Right lobe of liver (tissue), 4 donors: ENCODE measurements around the gene DAGLA.

Source experiments
- CTCF ChIP-seq, 4 donors: fragments of 200-600 bp in 3 of 4; fragments of 450-650 bp in 1 of 4; IDR thresholded peaks; one replicate each; pipeline versions ENCODE4 v1.5.1 to v1.8.0; 2016 to 2022; ENCODE audit warnings: antibody characterized with exemption in 4 of 4, mild to moderate bottlenecking in 2 of 4
- POLR2A ChIP-seq: fragments of 450-650 bp; IDR thresholded peaks from one replicate; pipeline ENCODE4 v1.6.1; 2017; ENCODE audit warnings: antibody characterized with exemption, mild to moderate bottlenecking
- donor health status: DM: no; HTN: no; CAD: no.
- donor health status: DM: no; HTN: no; CAD: no.
- donor health status: DM: no; HTN: yes; CAD: no.

- TF ChIP-seq POLR2A (no peak), CTCF (IDR thresholded peaks at IDR 0.05) (no peak)
Measured at GRCh38 chr11:61778357-61778886, 98.2 kb downstream of the DAGLA start.
